ENCODE measurements around the gene TRIM52. TPM values are rescaled to one million over a fixed set of nuclear protein-coding genes. Genes with fewer than 3 reads are reported as not detected.

TRIM52 gene
- total and polyA plus RNA-seq, 2 of the 13 experiments (the other 11 are each of a cell fraction or from before 2014, with no cell fraction given) = 7.2 to 11.6 TPM

- TF ChIP-seq CC2D1A (CRISPR knock-in tag; IDR thresholded peaks at IDR 0.05) = no peak
- TF ChIP-seq ZNF207 (IDR thresholded peaks at IDR 0.05; ENCODE audit: borderline replicate concordance) = no peak
- no peak for TF ChIP-seq ZBTB37 (CRISPR knock-in tag; IDR thresholded peaks at IDR 0.05)
- TF ChIP-seq PHF5A (CRISPR knock-in tag; IDR thresholded peaks at IDR 0.05; ENCODE audit: low read depth, unreplicated experiment) = no peak
- TF ChIP-seq ZNF710 (CRISPR knock-in tag; IDR thresholded peaks at IDR 0.05; ENCODE audit: borderline replicate concordance) = no peak
- TF ChIP-seq, protein P1, sequence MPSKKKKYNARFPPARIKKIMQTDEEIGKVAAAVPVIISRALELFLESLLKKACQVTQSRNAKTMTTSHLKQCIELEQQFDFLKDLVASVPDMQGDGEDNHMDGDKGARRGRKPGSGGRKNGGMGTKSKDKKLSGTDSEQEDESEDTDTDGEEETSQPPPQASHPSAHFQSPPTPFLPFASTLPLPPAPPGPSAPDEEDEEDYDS (CRISPR knock-in tag; IDR thresholded peaks at IDR 0.05) = peak; percentile 59
- TF ChIP-seq TRIM24 (CRISPR knock-in tag; IDR thresholded peaks at IDR 0.05) = no peak
- peak; percentile 43 for TF ChIP-seq ZEB1 (IDR thresholded peaks at IDR 0.05; ENCODE audit: insufficient replicate concordance, low read depth)
- TF ChIP-seq ZNF530 (CRISPR knock-in tag; IDR thresholded peaks at IDR 0.05; ENCODE audit: low read depth) = no peak
- no peak for TF ChIP-seq ZFP90 (CRISPR knock-in tag; IDR thresholded peaks at IDR 0.05; ENCODE audit: borderline replicate concordance)
- no peak for TF ChIP-seq RBAK (CRISPR knock-in tag; IDR thresholded peaks at IDR 0.05)
- TF ChIP-seq, protein P2, sequence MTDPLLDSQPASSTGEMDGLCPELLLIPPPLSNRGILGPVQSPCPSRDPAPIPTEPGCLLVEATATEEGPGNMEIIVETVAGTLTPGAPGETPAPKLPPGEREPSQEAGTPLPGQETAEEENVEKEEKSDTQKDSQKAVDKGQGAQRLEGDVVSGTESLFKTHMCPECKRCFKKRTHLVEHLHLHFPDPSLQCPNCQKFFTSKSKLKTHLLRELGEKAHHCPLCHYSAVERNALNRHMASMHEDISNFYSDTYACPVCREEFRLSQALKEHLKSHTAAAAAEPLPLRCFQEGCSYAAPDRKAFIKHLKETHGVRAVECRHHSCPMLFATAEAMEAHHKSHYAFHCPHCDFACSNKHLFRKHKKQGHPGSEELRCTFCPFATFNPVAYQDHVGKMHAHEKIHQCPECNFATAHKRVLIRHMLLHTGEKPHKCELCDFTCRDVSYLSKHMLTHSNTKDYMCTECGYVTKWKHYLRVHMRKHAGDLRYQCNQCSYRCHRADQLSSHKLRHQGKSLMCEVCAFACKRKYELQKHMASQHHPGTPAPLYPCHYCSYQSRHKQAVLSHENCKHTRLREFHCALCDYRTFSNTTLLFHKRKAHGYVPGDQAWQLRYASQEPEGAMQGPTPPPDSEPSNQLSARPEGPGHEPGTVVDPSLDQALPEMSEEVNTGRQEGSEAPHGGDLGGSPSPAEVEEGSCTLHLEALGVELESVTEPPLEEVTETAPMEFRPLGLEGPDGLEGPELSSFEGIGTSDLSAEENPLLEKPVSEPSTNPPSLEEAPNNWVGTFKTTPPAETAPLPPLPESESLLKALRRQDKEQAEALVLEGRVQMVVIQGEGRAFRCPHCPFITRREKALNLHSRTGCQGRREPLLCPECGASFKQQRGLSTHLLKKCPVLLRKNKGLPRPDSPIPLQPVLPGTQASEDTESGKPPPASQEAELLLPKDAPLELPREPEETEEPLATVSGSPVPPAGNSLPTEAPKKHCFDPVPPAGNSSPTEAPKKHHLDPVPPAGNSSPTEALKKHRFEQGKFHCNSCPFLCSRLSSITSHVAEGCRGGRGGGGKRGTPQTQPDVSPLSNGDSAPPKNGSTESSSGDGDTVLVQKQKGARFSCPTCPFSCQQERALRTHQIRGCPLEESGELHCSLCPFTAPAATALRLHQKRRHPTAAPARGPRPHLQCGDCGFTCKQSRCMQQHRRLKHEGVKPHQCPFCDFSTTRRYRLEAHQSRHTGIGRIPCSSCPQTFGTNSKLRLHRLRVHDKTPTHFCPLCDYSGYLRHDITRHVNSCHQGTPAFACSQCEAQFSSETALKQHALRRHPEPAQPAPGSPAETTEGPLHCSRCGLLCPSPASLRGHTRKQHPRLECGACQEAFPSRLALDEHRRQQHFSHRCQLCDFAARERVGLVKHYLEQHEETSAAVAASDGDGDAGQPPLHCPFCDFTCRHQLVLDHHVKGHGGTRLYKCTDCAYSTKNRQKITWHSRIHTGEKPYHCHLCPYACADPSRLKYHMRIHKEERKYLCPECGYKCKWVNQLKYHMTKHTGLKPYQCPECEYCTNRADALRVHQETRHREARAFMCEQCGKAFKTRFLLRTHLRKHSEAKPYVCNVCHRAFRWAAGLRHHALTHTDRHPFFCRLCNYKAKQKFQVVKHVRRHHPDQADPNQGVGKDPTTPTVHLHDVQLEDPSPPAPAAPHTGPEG (CRISPR knock-in tag; IDR thresholded peaks at IDR 0.05) = no peak; the same call in 1 of the 2 replicates
- TF ChIP-seq POLR2AphosphoS5 (IDR thresholded peaks at IDR 0.05; ENCODE audit: low read depth, low read length) = peak; percentile 72
- peak; percentile 90; the same call in 1 of the 2 replicates for TF ChIP-seq ZNF230 (CRISPR knock-in tag; IDR thresholded peaks at IDR 0.05)
- no peak for TF ChIP-seq ZBTB8A (CRISPR knock-in tag; IDR thresholded peaks at IDR 0.05; ENCODE audit: borderline replicate concordance, low read depth)
- no peak for TF ChIP-seq U2AF2 (IDR thresholded peaks at IDR 0.05; ENCODE audit: low read depth, low read length)
- no peak for TF ChIP-seq ZNF569 (CRISPR knock-in tag; IDR thresholded peaks at IDR 0.05; ENCODE audit: borderline replicate concordance)
- TF ChIP-seq NKX3-1 (CRISPR knock-in tag; IDR thresholded peaks at IDR 0.05) = no peak; the same call in 1 of the 2 replicates
- no peak for TF ChIP-seq NFIC (IDR thresholded peaks at IDR 0.05; ENCODE audit: low read length)
Measured at GRCh38 chr5:181246276-181247049, 14.5 kb downstream of the TRIM52 start (continued).

Measured in HepG2 (cell line).